ENCODE measurements around the gene ITPR2. TPM values are rescaled to one million over a fixed set of nuclear protein-coding genes. Genes with fewer than 3 reads are reported as not detected.

Gene ITPR2
- total RNA-seq, 1 donor from 2014 or later: 74.5 TPM

- CTCF ChIA-PET: interaction anchor here (1.5 kb wide), 1 partner anchor 146 kb away, joined by 3 read pairs; no protein-coding TSS in a partner anchor
These were observed 277.9 kb downstream of the ITPR2 start for GRCh38 chr12:26555139-26555538.

GRCh38 chr12:26554332-26554731 is 278.7 kb downstream of the ITPR2 start:
- ATAC-seq (ENCODE audit: low read depth) (no peak), DNase-seq (no peak)
- no peaks in the 10 kb centered on the region for H3K9me3 Mint-ChIP-seq
- intact Hi-C loops (cut with micrococcal nuclease): no loop called here
- TF ChIP-seq CTCF (IDR thresholded peaks at IDR 0.05): no peak
- POLR2A ChIA-PET: no interaction called here
- H3K27ac Mint-ChIP-seq: no peak overlapping the region
- H3K36me3 Mint-ChIP-seq (ENCODE audit: low read depth): peaks cover 52% of the 10 kb centered on the region
- H3K4me1 Mint-ChIP-seq: no peaks in the 10 kb centered on the region
- H3K4me3 Mint-ChIP-seq: no peak overlapping the region
- CTCF ChIA-PET: interaction anchor here (1.5 kb wide), 1 partner anchor 147 kb away, joined by 3 read pairs; no protein-coding TSS in a partner anchor
- H3K27me3 Mint-ChIP-seq: no peaks in the 10 kb centered on the region

More at GRCh38 chr12:26555139-26555538, 277.9 kb downstream of the ITPR2 start:
- H3K27me3 Mint-ChIP-seq: no peaks in the 10 kb centered on the region
- no peaks in the 10 kb centered on the region for H3K4me1 Mint-ChIP-seq
- no peaks in the 10 kb centered on the region for H3K9me3 Mint-ChIP-seq
- POLR2A ChIA-PET: no interaction called here
- no peak for ATAC-seq (ENCODE audit: low read depth)
- DNase-seq: no peak
- no peak overlapping the region for H3K27ac Mint-ChIP-seq
- peaks cover 51% of the 10 kb centered on the region for H3K36me3 Mint-ChIP-seq (ENCODE audit: low read depth)
- TF ChIP-seq CTCF (IDR thresholded peaks at IDR 0.05): no peak
- intact Hi-C loops (cut with micrococcal nuclease): no loop called here
- H3K4me3 Mint-ChIP-seq: no peak overlapping the region

- Mint-ChIP-seq H3K36me3 (ENCODE audit: low read depth) (peaks cover 66% of the 10 kb centered on the region), H3K9me3 (no peaks in the 10 kb centered on the region), H3K4me3 (no peak overlapping the region), H3K27ac (no peak overlapping the region), H3K27me3 (no peaks in the 10 kb centered on the region), H3K4me1 (no peaks in the 10 kb centered on the region)
- ATAC-seq (ENCODE audit: low read depth): no peak
- DNase-seq: no peak
- intact Hi-C loops (cut with micrococcal nuclease): no loop called here
- TF ChIP-seq CTCF (IDR thresholded peaks at IDR 0.05): no peak
- ChIA-PET CTCF (no interaction called here), POLR2A (no interaction called here)
These were observed 281.6 kb downstream of the ITPR2 start for GRCh38 chr12:26551385-26551784.

- intact Hi-C loops (cut with micrococcal nuclease): loop anchor here (2.0 kb wide), 1 partner anchor 17 kb away; no protein-coding TSS in a partner anchor
- no peak overlapping the region for H3K27ac Mint-ChIP-seq
- CTCF ChIA-PET: no interaction called here
- no peaks in the 10 kb centered on the region for H3K4me1 Mint-ChIP-seq
- H3K4me3 Mint-ChIP-seq: no peak overlapping the region
- no peaks in the 10 kb centered on the region for H3K27me3 Mint-ChIP-seq
- no peaks in the 10 kb centered on the region for H3K9me3 Mint-ChIP-seq
- ATAC-seq (ENCODE audit: low read depth) (no peak), DNase-seq (no peak)
- H3K36me3 Mint-ChIP-seq (ENCODE audit: low read depth): peaks cover 58% of the 10 kb centered on the region
- no peak for TF ChIP-seq CTCF (IDR thresholded peaks at IDR 0.05)
- POLR2A ChIA-PET: no interaction called here
These were observed 284.8 kb downstream of the ITPR2 start for GRCh38 chr12:26548227-26548626.

- no peak overlapping the region for H3K27ac Mint-ChIP-seq
- H3K36me3 Mint-ChIP-seq (ENCODE audit: low read depth): peaks cover 57% of the 10 kb centered on the region
These were observed 286.3 kb downstream of the ITPR2 start for GRCh38 chr12:26546535-26547314.

More at GRCh38 chr12:26546535-26547314, 286.3 kb downstream of the ITPR2 start:
- Mint-ChIP-seq H3K9me3 (no peaks in the 10 kb centered on the region), H3K4me1 (no peaks in the 10 kb centered on the region), H3K4me3 (no peak overlapping the region), H3K27me3 (no peaks in the 10 kb centered on the region)
- no peak for TF ChIP-seq CTCF (IDR thresholded peaks at IDR 0.05)
- POLR2A ChIA-PET: no interaction called here
- intact Hi-C loops (cut with micrococcal nuclease): no loop called here
- CTCF ChIA-PET: no interaction called here
- DNase-seq: no peak
- ATAC-seq (ENCODE audit: low read depth): no peak

Data from activated B cell treated with CpG ODN at 0.5 μM for 24 hours (primary cell).